Measurements from ENCODE around the gene PKP2. TPM values are rescaled to one million over a fixed set of nuclear protein-coding genes. Genes with fewer than 3 reads are reported as not detected.

PKP2 gene
- total RNA-seq, 2 experiments from 2014 or later: 0.22 to 0.26 TPM

- H3K27ac Mint-ChIP-seq: no peak overlapping the region
- H3K36me3 Mint-ChIP-seq (ENCODE audit: low read depth): no peaks in the 10 kb centered on the region
- CTCF ChIA-PET: no interaction called here
- H3K4me3 Mint-ChIP-seq: no peak overlapping the region
- intact Hi-C loops (cut with micrococcal nuclease): no loop called here
- no peaks in the 10 kb centered on the region for H3K9me3 Mint-ChIP-seq
- DNase-seq: no peak
- H3K27me3 Mint-ChIP-seq (ENCODE audit: low read depth): no peaks in the 10 kb centered on the region
- no peaks in the 10 kb centered on the region for H3K4me1 Mint-ChIP-seq (ENCODE audit: low read depth)
Observed at GRCh38 chr12:32821293-32821692, 75.3 kb downstream of the PKP2 start.

- Mint-ChIP-seq H3K27me3 (ENCODE audit: low read depth) (no peaks in the 10 kb centered on the region), H3K36me3 (ENCODE audit: low read depth) (no peaks in the 10 kb centered on the region), H3K9me3 (no peaks in the 10 kb centered on the region), H3K4me3 (no peak overlapping the region), H3K27ac (no peak overlapping the region), H3K4me1 (ENCODE audit: low read depth) (no peaks in the 10 kb centered on the region)
- CTCF ChIA-PET: no interaction called here
- intact Hi-C loops (cut with micrococcal nuclease): no loop called here
- DNase-seq: no peak
Observed at GRCh38 chr12:32820376-32820931, 76.1 kb downstream of the PKP2 start.

DNA sequence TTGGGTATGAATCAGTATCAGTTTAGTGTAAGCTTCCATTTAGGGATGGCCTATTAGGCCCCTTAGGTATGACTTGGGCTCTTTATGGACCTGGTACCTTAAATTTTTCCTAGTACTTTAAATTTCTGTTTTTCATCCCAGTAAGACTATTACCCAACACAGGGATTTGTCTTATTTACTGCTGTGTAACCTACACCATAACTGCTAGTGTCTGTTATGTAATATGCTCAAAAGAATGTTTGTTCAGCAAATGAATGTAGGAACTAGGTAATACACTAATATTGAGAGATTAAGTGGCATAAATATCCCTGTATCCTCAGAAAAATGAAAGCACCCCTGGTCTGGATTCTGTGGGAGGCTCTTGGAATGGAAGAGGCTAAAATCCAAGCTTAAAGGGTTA lies 77.2 kb downstream of the PKP2 start:
- no peak for DNase-seq
- H3K4me3 Mint-ChIP-seq: no peak overlapping the region
- H3K27ac Mint-ChIP-seq: no peak overlapping the region
- intact Hi-C loops (cut with micrococcal nuclease): no loop called here
- no peaks in the 10 kb centered on the region for H3K4me1 Mint-ChIP-seq (ENCODE audit: low read depth)
- CTCF ChIA-PET: interaction anchor here (0.8 to 1.3 kb wide), 2 partner anchors 9 to 63 kb away, joined by 3 to 4 read pairs; no protein-coding TSS in a partner anchor
- H3K36me3 Mint-ChIP-seq (ENCODE audit: low read depth): no peaks in the 10 kb centered on the region
- no peaks in the 10 kb centered on the region for H3K9me3 Mint-ChIP-seq
- no peaks in the 10 kb centered on the region for H3K27me3 Mint-ChIP-seq (ENCODE audit: low read depth)

DNA sequence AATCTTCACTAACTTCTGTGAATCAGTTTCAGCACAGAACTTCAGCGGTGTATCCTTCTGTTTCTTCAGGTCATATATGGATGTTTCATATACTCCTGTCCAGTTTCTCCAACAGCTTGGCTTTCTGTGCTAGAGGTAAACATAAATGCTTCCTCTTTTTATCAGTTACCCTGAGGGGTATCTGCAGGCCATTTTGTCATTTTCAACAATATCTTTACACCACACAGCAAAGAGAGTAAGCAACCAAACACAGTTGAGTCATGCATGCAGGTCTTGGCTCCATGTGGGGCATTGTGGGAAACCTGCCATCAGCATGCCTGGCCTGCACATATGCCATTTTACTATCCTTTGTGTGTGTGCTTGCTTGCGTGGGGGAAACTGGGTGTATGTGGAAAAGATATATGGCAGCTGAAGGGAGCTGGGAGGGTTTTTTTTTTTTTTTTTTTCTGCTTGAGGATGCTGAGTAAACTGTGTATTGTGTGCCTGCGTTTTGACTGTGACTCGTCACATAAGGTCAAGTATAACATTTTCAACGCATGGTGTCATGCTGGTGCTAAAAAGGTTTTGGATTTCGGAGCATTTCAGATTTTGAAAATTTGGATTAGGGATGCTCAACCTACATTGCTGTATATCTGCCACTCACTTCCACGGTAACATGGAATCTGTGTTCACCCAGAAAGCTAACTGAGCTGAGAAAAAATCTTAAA lies 84.7 kb downstream of the PKP2 start:
- no peak for DNase-seq
- CTCF ChIA-PET: no interaction called here
- Mint-ChIP-seq H3K27me3 (ENCODE audit: low read depth) (peaks cover 12% of the 10 kb centered on the region), H3K9me3 (peaks cover 8% of the 10 kb centered on the region), H3K4me1 (ENCODE audit: low read depth) (no peaks in the 10 kb centered on the region), H3K36me3 (ENCODE audit: low read depth) (no peaks in the 10 kb centered on the region), H3K27ac (no peak overlapping the region), H3K4me3 (no peak overlapping the region)
- intact Hi-C loops (cut with micrococcal nuclease): no loop called here

DNA sequence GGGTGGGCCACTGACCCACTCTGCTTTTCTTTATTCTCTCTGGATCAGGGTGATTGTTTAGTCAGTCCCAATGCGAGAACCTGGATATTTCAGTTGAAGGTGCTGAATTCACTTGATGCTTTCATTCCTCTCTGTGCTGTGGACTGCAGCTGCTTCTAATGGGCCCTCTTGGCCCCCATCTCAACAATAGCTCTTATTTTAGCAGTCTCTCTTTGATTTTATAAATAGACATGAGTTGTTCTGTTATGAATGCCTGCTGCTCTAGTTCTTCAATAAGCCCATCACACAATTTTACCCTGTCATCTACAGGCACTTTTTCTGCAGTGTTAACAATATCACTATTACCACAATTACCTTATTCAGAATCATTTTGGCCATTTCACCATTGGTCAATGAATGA lies 86.7 kb downstream of the PKP2 start:
- intact Hi-C loops (cut with micrococcal nuclease): no loop called here
- H3K9me3 Mint-ChIP-seq: peaks cover 15% of the 10 kb centered on the region
- CTCF ChIA-PET: interaction anchor here (0.6 to 1.4 kb wide), 2 partner anchors 10 to 46 kb away, joined by 3 to 4 read pairs; no protein-coding TSS in a partner anchor

GRCh38 chr12:32809196-32809595 lies 87.4 kb downstream of the PKP2 start:
- DNase-seq: no peak
- H3K9me3 Mint-ChIP-seq: peaks cover 15% of the 10 kb centered on the region
- CTCF ChIA-PET: no interaction called here
- H3K4me3 Mint-ChIP-seq: no peak overlapping the region
- peaks cover 12% of the 10 kb centered on the region for H3K27me3 Mint-ChIP-seq (ENCODE audit: low read depth)
- no peaks in the 10 kb centered on the region for H3K36me3 Mint-ChIP-seq (ENCODE audit: low read depth)
- no peaks in the 10 kb centered on the region for H3K4me1 Mint-ChIP-seq (ENCODE audit: low read depth)
- intact Hi-C loops (cut with micrococcal nuclease): no loop called here
- H3K27ac Mint-ChIP-seq: no peak overlapping the region

More for the DNA sequence above, 86.7 kb downstream of the PKP2 start:
- peaks cover 12% of the 10 kb centered on the region for H3K27me3 Mint-ChIP-seq (ENCODE audit: low read depth)
- no peak overlapping the region for H3K27ac Mint-ChIP-seq
- H3K4me3 Mint-ChIP-seq: no peak overlapping the region
- no peaks in the 10 kb centered on the region for H3K36me3 Mint-ChIP-seq (ENCODE audit: low read depth)
- no peak for DNase-seq
- H3K4me1 Mint-ChIP-seq (ENCODE audit: low read depth): no peaks in the 10 kb centered on the region

- no peak overlapping the region for H3K4me3 Mint-ChIP-seq
- no peak for DNase-seq
- peaks cover 15% of the 10 kb centered on the region for H3K9me3 Mint-ChIP-seq
- intact Hi-C loops (cut with micrococcal nuclease): no loop called here
- H3K4me1 Mint-ChIP-seq (ENCODE audit: low read depth): no peaks in the 10 kb centered on the region
- no peak overlapping the region for H3K27ac Mint-ChIP-seq
- H3K36me3 Mint-ChIP-seq (ENCODE audit: low read depth): no peaks in the 10 kb centered on the region
- CTCF ChIA-PET: no interaction called here
- peaks cover 3% of the 10 kb centered on the region for H3K27me3 Mint-ChIP-seq (ENCODE audit: low read depth)
Observed at GRCh38 chr12:32804301-32804700, 92.3 kb downstream of the PKP2 start.

- Mint-ChIP-seq H3K36me3 (ENCODE audit: low read depth) (no peaks in the 10 kb centered on the region), H3K27ac (no peak overlapping the region), H3K4me3 (no peak overlapping the region), H3K4me1 (ENCODE audit: low read depth) (no peaks in the 10 kb centered on the region), H3K9me3 (peaks cover 3% of the 10 kb centered on the region), H3K27me3 (ENCODE audit: low read depth) (no peaks in the 10 kb centered on the region)
- CTCF ChIA-PET: no interaction called here
- DNase-seq: no peak
- intact Hi-C loops (cut with micrococcal nuclease): no loop called here
Observed at GRCh38 chr12:32801269-32801980, 95.2 kb downstream of the PKP2 start.

- H3K9me3 Mint-ChIP-seq: no peaks in the 10 kb centered on the region
- no peak for DNase-seq
- intact Hi-C loops (cut with micrococcal nuclease): no loop called here
- peaks cover 14% of the 10 kb centered on the region for H3K27me3 Mint-ChIP-seq (ENCODE audit: low read depth)
- H3K4me3 Mint-ChIP-seq: no peak overlapping the region
- CTCF ChIA-PET: interaction anchor here (0.5 kb wide), 1 partner anchor 391 kb away, joined by 3 read pairs; no protein-coding TSS in a partner anchor
- no peak overlapping the region for H3K27ac Mint-ChIP-seq
- H3K36me3 Mint-ChIP-seq (ENCODE audit: low read depth): no peaks in the 10 kb centered on the region
- H3K4me1 Mint-ChIP-seq (ENCODE audit: low read depth): no peaks in the 10 kb centered on the region
Observed at GRCh38 chr12:32794281-32794680, 102.3 kb downstream of the PKP2 start.

- Mint-ChIP-seq H3K4me1 (ENCODE audit: low read depth) (no peaks in the 10 kb centered on the region), H3K9me3 (no peaks in the 10 kb centered on the region), H3K27ac (no peak overlapping the region), H3K36me3 (ENCODE audit: low read depth) (no peaks in the 10 kb centered on the region), H3K27me3 (ENCODE audit: low read depth) (peaks cover 8% of the 10 kb centered on the region), H3K4me3 (no peak overlapping the region)
- intact Hi-C loops (cut with micrococcal nuclease): no loop called here
- CTCF ChIA-PET: no interaction called here
- DNase-seq: no peak
Observed at GRCh38 chr12:32789916-32790315, 106.7 kb downstream of the PKP2 start.

- intact Hi-C loops (cut with micrococcal nuclease): no loop called here
- CTCF ChIA-PET: no interaction called here
- Mint-ChIP-seq H3K4me3 (no peak overlapping the region), H3K36me3 (ENCODE audit: low read depth) (no peaks in the 10 kb centered on the region), H3K27ac (no peak overlapping the region), H3K4me1 (ENCODE audit: low read depth) (no peaks in the 10 kb centered on the region), H3K9me3 (no peaks in the 10 kb centered on the region), H3K27me3 (ENCODE audit: low read depth) (peaks cover 8% of the 10 kb centered on the region)
- DNase-seq: no peak
Observed at GRCh38 chr12:32789446-32789845, 107.1 kb downstream of the PKP2 start.

- Mint-ChIP-seq H3K27me3 (ENCODE audit: low read depth) (peaks cover 5% of the 10 kb centered on the region), H3K9me3 (no peaks in the 10 kb centered on the region), H3K4me1 (ENCODE audit: low read depth) (no peaks in the 10 kb centered on the region), H3K27ac (no peak overlapping the region), H3K4me3 (no peak overlapping the region), H3K36me3 (ENCODE audit: low read depth) (no peaks in the 10 kb centered on the region)
- intact Hi-C loops (cut with micrococcal nuclease): no loop called here
- CTCF ChIA-PET: interaction anchor here (0.9 kb wide), 1 partner anchor 32 kb away, joined by 3 read pairs; no protein-coding TSS in a partner anchor
- DNase-seq: no peak
Observed at GRCh38 chr12:32788405-32788804, 108.2 kb downstream of the PKP2 start.
